ENCODE measurements around the gene FHOD3. TPM values are rescaled to one million over a fixed set of nuclear protein-coding genes. Genes with fewer than 3 reads are reported as not detected.

The FHOD3 gene
- total RNA-seq, 1 experiment from 2014 or later = 0.34 TPM

GRCh38 chr18:36382854-36383253, 85.3 kb downstream of the FHOD3 start:
- TF ChIP-seq EZH2 (IDR thresholded peaks at IDR 0.05; ENCODE audit: borderline replicate concordance, low read depth, low read length, poor library complexity, severe bottlenecking) = no peak
- CTCF ChIA-PET = no interaction called here
- POLR2A ChIA-PET (ENCODE audit: low non-redundant PET) = no interaction called here
- no TSS peak for BruUV-seq (replicated peaks)
- no peaks in the 10 kb centered on the region for H3K27me3 ChIP-seq (replicated peaks; ENCODE audit: insufficient read depth, low read depth, low read length, poor library complexity)
- H3K27ac ChIP-seq (ENCODE audit: low read depth, low read length, poor library complexity, severe bottlenecking) = no peak overlapping the region
- DNase-seq (ENCODE audit: low spot score) = no peak
- H3K36me3 ChIP-seq (ENCODE audit: insufficient read depth, low read length, poor library complexity, severe bottlenecking) = no peaks in the 10 kb centered on the region
- no peak overlapping the region for H3K4me3 ChIP-seq (ENCODE audit: low read depth, low read length, poor library complexity, severe bottlenecking)
- H3K9me3 ChIP-seq (ENCODE audit: low read depth, low read length, poor library complexity, severe bottlenecking) = no peaks in the 10 kb centered on the region
- intact Hi-C loops (cut with micrococcal nuclease; ENCODE audit: unreplicated experiment) = no loop called here
- no peaks in the 10 kb centered on the region for H3K4me1 ChIP-seq (ENCODE audit: insufficient read depth, low read length, poor library complexity, severe bottlenecking)

DNA sequence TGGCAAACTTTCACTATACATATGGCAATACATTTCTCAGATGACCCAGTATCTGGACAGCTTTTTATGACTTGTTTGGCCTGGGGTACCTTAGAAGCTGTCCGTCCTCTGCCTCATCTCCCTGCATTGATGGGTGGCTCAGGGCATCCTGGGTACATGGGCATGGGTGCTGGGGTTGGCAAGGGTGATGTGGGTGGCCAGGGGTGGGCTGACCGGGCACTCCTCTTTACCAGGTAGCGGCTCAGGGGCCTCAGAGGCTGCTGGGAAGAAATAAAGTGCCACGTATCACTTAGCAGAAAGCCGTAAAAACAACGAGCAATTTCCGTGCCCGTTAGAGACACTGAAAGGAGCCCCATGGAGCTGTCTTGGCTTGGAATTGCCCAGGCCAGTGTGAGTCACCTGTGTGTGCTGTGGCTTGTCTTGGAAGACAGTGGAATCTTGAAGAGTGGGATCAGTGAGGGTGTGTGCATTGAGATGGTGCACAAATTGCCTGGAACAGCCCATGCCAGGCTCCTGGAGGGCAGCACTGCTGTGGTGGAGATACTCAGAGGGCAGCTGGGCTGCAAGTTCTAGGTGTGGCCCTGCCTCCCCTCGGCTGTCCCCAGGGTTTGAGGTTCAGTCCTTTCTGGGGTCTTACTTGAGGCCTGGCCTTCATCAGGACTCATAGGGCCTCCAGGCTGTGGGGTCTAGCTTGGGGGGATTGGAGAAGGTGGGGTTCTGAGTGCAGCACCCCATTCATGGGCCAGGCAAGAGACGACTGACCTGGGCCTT, 88.8 kb downstream of the FHOD3 start:
- no peak for DNase-seq (ENCODE audit: low spot score)
- H3K36me3 ChIP-seq (ENCODE audit: insufficient read depth, low read length, poor library complexity, severe bottlenecking) = no peaks in the 10 kb centered on the region
- POLR2A ChIA-PET (ENCODE audit: low non-redundant PET) = interaction anchor here (0.6 kb wide), 1 partner anchor 108 kb away, joined by 6 read pairs; no protein-coding TSS in a partner anchor
- H3K4me1 ChIP-seq (ENCODE audit: insufficient read depth, low read length, poor library complexity, severe bottlenecking) = no peaks in the 10 kb centered on the region
- TF ChIP-seq, protein P1, sequence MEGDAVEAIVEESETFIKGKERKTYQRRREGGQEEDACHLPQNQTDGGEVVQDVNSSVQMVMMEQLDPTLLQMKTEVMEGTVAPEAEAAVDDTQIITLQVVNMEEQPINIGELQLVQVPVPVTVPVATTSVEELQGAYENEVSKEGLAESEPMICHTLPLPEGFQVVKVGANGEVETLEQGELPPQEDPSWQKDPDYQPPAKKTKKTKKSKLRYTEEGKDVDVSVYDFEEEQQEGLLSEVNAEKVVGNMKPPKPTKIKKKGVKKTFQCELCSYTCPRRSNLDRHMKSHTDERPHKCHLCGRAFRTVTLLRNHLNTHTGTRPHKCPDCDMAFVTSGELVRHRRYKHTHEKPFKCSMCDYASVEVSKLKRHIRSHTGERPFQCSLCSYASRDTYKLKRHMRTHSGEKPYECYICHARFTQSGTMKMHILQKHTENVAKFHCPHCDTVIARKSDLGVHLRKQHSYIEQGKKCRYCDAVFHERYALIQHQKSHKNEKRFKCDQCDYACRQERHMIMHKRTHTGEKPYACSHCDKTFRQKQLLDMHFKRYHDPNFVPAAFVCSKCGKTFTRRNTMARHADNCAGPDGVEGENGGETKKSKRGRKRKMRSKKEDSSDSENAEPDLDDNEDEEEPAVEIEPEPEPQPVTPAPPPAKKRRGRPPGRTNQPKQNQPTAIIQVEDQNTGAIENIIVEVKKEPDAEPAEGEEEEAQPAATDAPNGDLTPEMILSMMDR (conservative IDR thresholded peaks at IDR 0.05; ENCODE audit: low read depth, low read length) = no peak
- TF ChIP-seq EZH2 (IDR thresholded peaks at IDR 0.05; ENCODE audit: borderline replicate concordance, low read depth, low read length, poor library complexity, severe bottlenecking) = no peak
- H3K4me3 ChIP-seq (ENCODE audit: low read depth, low read length, poor library complexity, severe bottlenecking) = no peak overlapping the region
- no peak overlapping the region for H3K27ac ChIP-seq (ENCODE audit: low read depth, low read length, poor library complexity, severe bottlenecking)
- no TSS peak for BruUV-seq (replicated peaks)
- H3K27me3 ChIP-seq (replicated peaks; ENCODE audit: insufficient read depth, low read depth, low read length, poor library complexity) = no peaks in the 10 kb centered on the region
- CTCF ChIA-PET = no interaction called here
- intact Hi-C loops (cut with micrococcal nuclease; ENCODE audit: unreplicated experiment) = no loop called here
- no peaks in the 10 kb centered on the region for H3K9me3 ChIP-seq (ENCODE audit: low read depth, low read length, poor library complexity, severe bottlenecking)

- Histone ChIP-seq H3K27ac (ENCODE audit: low read depth, low read length, poor library complexity, severe bottlenecking) (no peak overlapping the region), H3K27me3 (replicated peaks; ENCODE audit: insufficient read depth, low read depth, low read length, poor library complexity) (no peaks in the 10 kb centered on the region), H3K4me1 (ENCODE audit: insufficient read depth, low read length, poor library complexity, severe bottlenecking) (no peaks in the 10 kb centered on the region), H3K4me3 (ENCODE audit: low read depth, low read length, poor library complexity, severe bottlenecking) (no peak overlapping the region), H3K9me3 (ENCODE audit: low read depth, low read length, poor library complexity, severe bottlenecking) (no peaks in the 10 kb centered on the region), H3K36me3 (ENCODE audit: insufficient read depth, low read length, poor library complexity, severe bottlenecking) (no peaks in the 10 kb centered on the region)
- ChIA-PET CTCF (interaction anchor here (0.6 kb wide), 1 partner anchor 1260 kb away, joined by 3 read pairs; no protein-coding TSS in a partner anchor), POLR2A (ENCODE audit: low non-redundant PET) (no interaction called here)
- no TSS peak for BruUV-seq (replicated peaks)
- intact Hi-C loops (cut with micrococcal nuclease; ENCODE audit: unreplicated experiment) = no loop called here
- no peak for TF ChIP-seq EZH2 (IDR thresholded peaks at IDR 0.05; ENCODE audit: borderline replicate concordance, low read depth, low read length, poor library complexity, severe bottlenecking)
- TF ChIP-seq, protein P1 (conservative IDR thresholded peaks at IDR 0.05; ENCODE audit: low read depth, low read length) = no peak
- no peak for DNase-seq (ENCODE audit: low spot score)
Observed at GRCh38 chr18:36387310-36387709, 89.8 kb downstream of the FHOD3 start.

DNA sequence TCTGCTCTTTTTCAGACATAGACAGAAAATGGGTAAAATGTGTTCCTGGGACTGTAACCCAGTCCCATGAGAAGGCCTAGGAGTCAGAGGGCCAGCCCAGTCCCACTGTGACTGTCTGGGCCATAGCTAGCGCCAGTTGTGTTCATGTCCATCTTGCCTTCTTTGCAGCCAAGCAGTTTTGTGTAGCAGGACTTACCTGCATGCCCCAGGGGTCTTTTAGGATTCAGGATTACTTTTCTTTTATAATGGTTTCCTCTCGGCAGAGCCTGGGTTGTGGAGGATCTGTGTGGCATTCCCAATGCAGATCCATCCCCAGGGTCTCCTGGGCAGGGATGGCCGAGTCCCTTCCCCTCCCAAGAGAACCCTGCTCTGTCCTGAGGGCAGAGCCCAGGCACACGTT, 90.8 kb downstream of the FHOD3 start:
- no peak overlapping the region for H3K4me3 ChIP-seq (ENCODE audit: low read depth, low read length, poor library complexity, severe bottlenecking)
- CTCF ChIA-PET = no interaction called here
- no peak overlapping the region for H3K27ac ChIP-seq (ENCODE audit: low read depth, low read length, poor library complexity, severe bottlenecking)
- H3K9me3 ChIP-seq (ENCODE audit: low read depth, low read length, poor library complexity, severe bottlenecking) = no peaks in the 10 kb centered on the region
- no peaks in the 10 kb centered on the region for H3K36me3 ChIP-seq (ENCODE audit: insufficient read depth, low read length, poor library complexity, severe bottlenecking)
- no peaks in the 10 kb centered on the region for H3K27me3 ChIP-seq (replicated peaks; ENCODE audit: insufficient read depth, low read depth, low read length, poor library complexity)
- POLR2A ChIA-PET (ENCODE audit: low non-redundant PET) = no interaction called here
- BruUV-seq (replicated peaks) = no TSS peak
- TF ChIP-seq EZH2 (IDR thresholded peaks at IDR 0.05; ENCODE audit: borderline replicate concordance, low read depth, low read length, poor library complexity, severe bottlenecking) = no peak
- TF ChIP-seq, protein P1 (conservative IDR thresholded peaks at IDR 0.05; ENCODE audit: low read depth, low read length) = no peak
- no peaks in the 10 kb centered on the region for H3K4me1 ChIP-seq (ENCODE audit: insufficient read depth, low read length, poor library complexity, severe bottlenecking)
- no peak for DNase-seq (ENCODE audit: low spot score)
- intact Hi-C loops (cut with micrococcal nuclease; ENCODE audit: unreplicated experiment) = no loop called here

All from A673 (cell line).